Vagina (tissue), 2 donors: ENCODE data around the gene FAM228A. TPM values are rescaled to one million over a fixed set of nuclear protein-coding genes. Genes with fewer than 3 reads are reported as not detected.
"Not testable (repeated sequence)": the region's sequence is repeated elsewhere in the genome, so short reads cannot be mapped to it uniquely, and the experiment has no call there.

ENCODE experiments used
- DNase-seq, 2 donors: peaks; one replicate each; pipeline ENCODE4 v3.0.0-alpha.2; 2017; ENCODE audit errors: extremely low spot score in 2 of 2
- H3K27ac ChIP-seq: fragments of 200-600 bp; sonication (generic); one replicate; pipeline ENCODE4 v1.5.1; 2019
- H3K27me3 ChIP-seq: fragments of 200-600 bp; sonication (generic); one replicate; pipeline ENCODE4 v1.5.1; 2019
- H3K36me3 ChIP-seq, 2 donors: fragments of 200-600 bp; sonication (generic); one replicate each; pipeline ENCODE4 v1.5.1; 2017 to 2019
- H3K4me1 ChIP-seq: fragments of 200-600 bp; sonication (generic); one replicate; pipeline ENCODE4 v1.5.1; 2019
- H3K4me3 ChIP-seq, 2 donors: fragments of 200-600 bp; sonication (generic); 1 replicate in 1 of 2; 2 replicates in 1 of 2; pipeline ENCODE4 v1.5.1; 2016 to 2019
- H3K9me3 ChIP-seq: fragments of 200-600 bp; sonication (generic); one replicate; pipeline ENCODE4 v1.5.1; 2019
- CTCF ChIP-seq, 3 experiments: fragments of 450-650 bp in 2 of 3; fragments of 200-600 bp in 1 of 3; sonication (generic) in 1 of 3; IDR thresholded peaks; one replicate each; pipeline ENCODE4 v1.5.1; 2017 to 2019; ENCODE audit warnings: antibody characterized with exemption in 3 of 3, mild to moderate bottlenecking in 2 of 3, moderate library complexity in 2 of 3
- POLR2A ChIP-seq, 2 donors: fragments of 450-650 bp; IDR thresholded peaks; one replicate each; pipeline ENCODE4 v1.6.1; 2017; ENCODE audit warnings: antibody characterized with exemption in 2 of 2, mild to moderate bottlenecking in 2 of 2, moderate library complexity in 2 of 2
- POLR2AphosphoS5 ChIP-seq, 2 donors: sonication (generic); formaldehyde crosslinking; IDR thresholded peaks; one replicate each; pipeline ENCODE4 v1.9.0; 2017; ENCODE audit warnings: antibody characterized with exemption in 2 of 2, mild to moderate bottlenecking in 2 of 2, low read depth in 1 of 2; ENCODE audit not compliant: insufficient read depth in 1 of 2
- intact Hi-C: fragments of 100-400 bp; cut with DNase I; formaldehyde crosslinking; loops from one replicate; pipeline ENCODE4 v1.15.1; 2023
- total RNA-seq: library from RNA; depleted of rRNA; stranded (reverse); fragments of >200 nt; gene quantifications from one replicate; pipeline ENCODE4 v1.2.3, GENCODE V29; 2016

FAM228A gene
- total RNA-seq, 1 donor from 2014 or later, result 0.98 TPM

GRCh38 chr2:24183366-24184069, 8.7 kb downstream of the FAM228A start:
- DNase-seq, result no peak
- Histone ChIP-seq H3K4me1 (no peaks in the 10 kb centered on the region), H3K4me3 (no peak overlapping the region), H3K9me3 (no peaks in the 10 kb centered on the region), H3K27ac (no peak overlapping the region), H3K27me3 (no peaks in the 10 kb centered on the region), H3K36me3 (no peaks in the 10 kb centered on the region)
- TF ChIP-seq CTCF (IDR thresholded peaks at IDR 0.05), result no peak
- no peak for TF ChIP-seq POLR2AphosphoS5 (IDR thresholded peaks at IDR 0.05; ENCODE audit: insufficient read depth in 1 of 2, low read depth in 1 of 2)
- no peak for TF ChIP-seq POLR2A (IDR thresholded peaks at IDR 0.05)
- intact Hi-C loops, result no loop called here

- no peaks in the 10 kb centered on the region for H3K27me3 ChIP-seq
- H3K4me1 ChIP-seq, result no peaks in the 10 kb centered on the region
- no peaks in the 10 kb centered on the region for H3K36me3 ChIP-seq
- intact Hi-C loops, result no loop called here
- no peak overlapping the region for H3K4me3 ChIP-seq
- no peak overlapping the region for H3K27ac ChIP-seq
- no peak for DNase-seq
- H3K9me3 ChIP-seq, result no peaks in the 10 kb centered on the region
- TF ChIP-seq POLR2AphosphoS5 (IDR thresholded peaks at IDR 0.05; ENCODE audit: insufficient read depth in 1 of 2, low read depth in 1 of 2) (no peak), POLR2A (IDR thresholded peaks at IDR 0.05) (no peak), CTCF (IDR thresholded peaks at IDR 0.05) (no peak)
These were observed 14.7 kb downstream of the FAM228A start for GRCh38 chr2:24189551-24189950.

GRCh38 chr2:24190503-24190902, 15.7 kb downstream of the FAM228A start:
- intact Hi-C loops, result no loop called here
- TF ChIP-seq POLR2A (IDR thresholded peaks at IDR 0.05), result no peak
- TF ChIP-seq POLR2AphosphoS5 (IDR thresholded peaks at IDR 0.05; ENCODE audit: insufficient read depth in 1 of 2, low read depth in 1 of 2), result no peak
- no peak for TF ChIP-seq CTCF (IDR thresholded peaks at IDR 0.05)

GRCh38 chr2:24191156-24191555, 16.3 kb downstream of the FAM228A start:
- Histone ChIP-seq H3K4me3 (no peak overlapping the region), H3K27ac (no peak overlapping the region), H3K9me3 (no peaks in the 10 kb centered on the region), H3K36me3 (no peaks in the 10 kb centered on the region), H3K4me1 (no peaks in the 10 kb centered on the region), H3K27me3 (no peaks in the 10 kb centered on the region)
- TF ChIP-seq POLR2AphosphoS5 (IDR thresholded peaks at IDR 0.05; ENCODE audit: insufficient read depth in 1 of 2, low read depth in 1 of 2) (no peak), CTCF (IDR thresholded peaks at IDR 0.05) (no peak), POLR2A (IDR thresholded peaks at IDR 0.05) (no peak)
- DNase-seq, result no peak
- intact Hi-C loops, result no loop called here

More at GRCh38 chr2:24190503-24190902, 15.7 kb downstream of the FAM228A start:
- Histone ChIP-seq H3K27ac (no peak overlapping the region), H3K36me3 (no peaks in the 10 kb centered on the region), H3K4me1 (no peaks in the 10 kb centered on the region), H3K27me3 (no peaks in the 10 kb centered on the region), H3K4me3 (no peak overlapping the region), H3K9me3 (no peaks in the 10 kb centered on the region)
- DNase-seq, result no peak

GRCh38 chr2:24191848-24192247, 17.0 kb downstream of the FAM228A start:
- intact Hi-C loops, result no loop called here
- H3K4me3 ChIP-seq, result no peak overlapping the region
- no peak for DNase-seq
- TF ChIP-seq POLR2AphosphoS5 (IDR thresholded peaks at IDR 0.05; ENCODE audit: insufficient read depth in 1 of 2, low read depth in 1 of 2), result no peak
- TF ChIP-seq CTCF (IDR thresholded peaks at IDR 0.05), result no peak
- TF ChIP-seq POLR2A (IDR thresholded peaks at IDR 0.05), result no peak
- no peaks in the 10 kb centered on the region for H3K9me3 ChIP-seq
- H3K27me3 ChIP-seq, result no peaks in the 10 kb centered on the region
- H3K27ac ChIP-seq, result no peak overlapping the region
- no peaks in the 10 kb centered on the region for H3K36me3 ChIP-seq
- no peaks in the 10 kb centered on the region for H3K4me1 ChIP-seq

- H3K36me3 ChIP-seq, H3K9me3 ChIP-seq, H3K27me3 ChIP-seq, H3K4me3 ChIP-seq, H3K4me1 ChIP-seq, intact Hi-C loops, DNase-seq, H3K27ac ChIP-seq: not testable (repeated sequence)
These were observed 22.4 kb downstream of the FAM228A start for GRCh38 chr2:24197213-24197612.
